Activated naive CD8-positive, alpha-beta T cell treated with anti-CD3 and anti-CD28 coated beads for 36 hours (primary cell): Measurements from ENCODE around the gene ASTL. TPM values are rescaled to one million over a fixed set of nuclear protein-coding genes. Genes with fewer than 3 reads are reported as not detected.

Experiments used
- DNase-seq: peaks from one replicate; pipeline ENCODE4 v3.0.0; 2021
- H3K27ac Mint-ChIP-seq: one replicate; pipeline ENCODE4 v1.8.0; 2022; ENCODE audit warnings: mild to moderate bottlenecking, moderate library complexity, mixed read lengths
- H3K27me3 Mint-ChIP-seq: one replicate; pipeline ENCODE4 v1.8.0; 2022; ENCODE audit warnings: mild to moderate bottlenecking, mixed read lengths
- H3K36me3 Mint-ChIP-seq: one replicate; pipeline ENCODE4 v1.8.0; 2021; ENCODE audit warnings: mild to moderate bottlenecking, mixed read lengths
- H3K4me1 Mint-ChIP-seq: one replicate; pipeline ENCODE4 v1.8.0; 2021; ENCODE audit warnings: mixed read lengths
- H3K4me3 Mint-ChIP-seq: one replicate; pipeline ENCODE4 v1.8.0; 2022; ENCODE audit warnings: mild to moderate bottlenecking, moderate library complexity, mixed read lengths
- H3K9me3 Mint-ChIP-seq: one replicate; pipeline ENCODE4 v1.8.0; 2022; ENCODE audit warnings: mixed read lengths
- total RNA-seq, 2 experiments: library from RNA; stranded (reverse); gene quantifications; one replicate each; pipeline ENCODE4 v1.2.3, GENCODE V29; 2021

Gene ASTL
- total RNA-seq, 2 experiments from 2014 or later = 22.1 to 23.3 TPM

DNA sequence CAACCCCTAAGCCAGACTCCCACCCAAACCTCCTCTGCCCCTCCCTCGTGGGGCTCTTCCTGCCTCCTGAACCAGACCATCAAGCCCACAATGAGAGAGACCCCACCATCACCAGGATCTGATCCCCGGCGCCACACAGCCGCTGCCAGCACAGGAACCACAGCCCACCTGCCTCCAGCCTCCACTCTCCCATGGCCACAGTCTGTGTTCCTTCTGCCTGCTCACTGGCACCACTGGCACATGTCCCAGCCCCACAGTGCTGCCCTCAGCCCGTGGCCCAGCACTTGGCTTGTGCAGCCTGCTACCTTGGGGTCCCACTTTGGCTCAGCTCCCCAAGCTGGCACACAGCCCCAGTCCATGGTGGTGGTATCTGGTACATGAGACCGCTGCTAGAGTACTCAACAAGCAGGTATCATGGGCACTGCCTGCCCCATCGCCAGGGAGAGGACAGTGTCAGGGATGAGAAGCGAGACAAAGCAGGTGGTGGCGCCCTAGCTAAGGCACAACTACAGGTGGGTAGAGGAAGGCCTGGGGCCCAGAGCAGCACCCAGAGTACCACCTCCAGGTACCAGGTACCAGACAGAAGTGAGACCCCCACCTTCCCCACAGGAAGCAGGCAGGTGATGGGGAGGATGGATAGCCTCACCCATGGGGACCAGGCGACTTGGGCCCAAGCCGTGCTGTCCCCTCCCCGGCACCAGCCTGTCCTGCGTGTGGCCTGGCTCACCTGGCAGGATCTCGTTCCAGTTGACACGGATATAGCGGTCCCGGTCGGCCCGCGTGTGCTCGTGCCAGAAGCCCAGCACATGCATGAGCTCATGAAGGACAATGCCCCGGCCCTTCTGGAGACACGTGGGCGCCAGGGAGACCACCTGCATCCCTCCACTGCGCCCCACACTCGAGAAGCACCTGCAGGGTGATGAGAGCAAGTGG is 6.2 kb downstream of the ASTL start:
- Mint-ChIP-seq H3K4me3 (peak overlapping the region; percentile 58), H3K27me3 (no peaks in the 10 kb centered on the region), H3K36me3 (peaks cover 29% of the 10 kb centered on the region), H3K27ac (peak overlapping the region; percentile 89), H3K4me1 (peaks cover 25% of the 10 kb centered on the region), H3K9me3 (no peaks in the 10 kb centered on the region)
- no peak for DNase-seq

DNA sequence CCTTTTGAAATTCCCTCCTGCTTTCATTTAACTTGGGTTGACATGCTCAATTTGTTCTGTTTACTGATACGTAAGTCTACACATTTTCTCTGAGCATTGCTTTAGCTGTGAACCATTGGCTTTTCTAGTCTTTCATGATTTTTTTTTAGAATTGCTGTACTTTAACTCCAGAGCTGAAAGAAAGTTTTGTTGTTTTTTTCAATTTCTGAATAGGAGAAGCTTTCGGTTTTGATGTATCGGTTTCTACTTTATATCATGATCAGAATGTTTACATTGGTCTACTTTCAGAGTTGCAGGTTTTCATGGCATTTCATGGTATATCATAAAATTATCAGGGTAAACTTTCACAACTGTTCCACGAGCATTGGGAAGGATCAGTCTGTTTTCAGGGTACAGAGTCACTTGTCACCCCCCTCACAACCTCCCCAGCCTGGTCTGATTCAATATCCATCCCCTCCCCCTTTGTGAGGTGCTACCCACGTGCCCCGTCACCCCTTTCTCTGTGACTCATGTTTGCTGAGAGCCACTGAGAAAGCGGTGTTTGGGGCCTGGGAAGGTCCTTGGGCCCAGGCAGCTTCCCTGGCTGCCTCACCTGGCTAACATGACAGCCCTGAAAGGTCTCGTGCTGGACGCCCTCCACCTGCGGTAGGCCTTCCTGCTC is 7.0 kb downstream of the ASTL start:
- H3K9me3 Mint-ChIP-seq = no peaks in the 10 kb centered on the region
- DNase-seq = peak; percentile 29
- peaks cover 25% of the 10 kb centered on the region for H3K4me1 Mint-ChIP-seq
- H3K36me3 Mint-ChIP-seq = peaks cover 35% of the 10 kb centered on the region
- peak overlapping the region; percentile 89 for H3K27ac Mint-ChIP-seq
- H3K27me3 Mint-ChIP-seq = no peaks in the 10 kb centered on the region
- H3K4me3 Mint-ChIP-seq = peak overlapping the region; percentile 58

- Mint-ChIP-seq H3K9me3 (no peaks in the 10 kb centered on the region), H3K27ac (peak overlapping the region; percentile 14), H3K36me3 (peaks cover 40% of the 10 kb centered on the region), H3K4me3 (no peak overlapping the region), H3K27me3 (no peaks in the 10 kb centered on the region), H3K4me1 (peaks cover 24% of the 10 kb centered on the region)
- no peak for DNase-seq
These were observed 7.8 kb downstream of the ASTL start for GRCh38 chr2:96130483-96130882.

GRCh38 chr2:96129528-96130120 is 8.7 kb downstream of the ASTL start:
- Mint-ChIP-seq H3K4me1 (peaks cover 24% of the 10 kb centered on the region), H3K4me3 (no peak overlapping the region), H3K9me3 (no peaks in the 10 kb centered on the region), H3K27ac (no peak overlapping the region), H3K36me3 (peaks cover 44% of the 10 kb centered on the region), H3K27me3 (no peaks in the 10 kb centered on the region)
- DNase-seq = no peak

DNA sequence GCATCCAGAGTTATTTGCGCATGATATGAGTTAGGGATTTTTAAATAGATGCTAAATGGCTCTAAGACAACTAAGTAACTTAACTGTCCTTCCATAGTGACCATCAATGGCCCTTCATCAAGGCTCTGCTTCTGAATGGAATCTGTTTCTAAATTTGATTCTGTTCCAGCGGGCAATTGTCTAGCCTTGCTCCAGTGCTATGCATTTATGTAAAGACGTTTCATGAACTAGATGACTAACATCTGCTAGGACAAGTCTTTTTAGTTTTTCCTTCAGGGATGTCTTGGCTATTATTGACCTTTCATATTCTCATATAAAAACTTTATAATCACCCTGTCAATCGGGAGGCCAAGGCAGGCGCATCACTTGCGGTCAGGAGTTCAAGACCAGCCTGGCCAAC is 9.8 kb downstream of the ASTL start:
- Mint-ChIP-seq H3K27me3 (no peaks in the 10 kb centered on the region), H3K4me3 (no peak overlapping the region), H3K4me1 (peaks cover 21% of the 10 kb centered on the region), H3K27ac (no peak overlapping the region), H3K9me3 (no peaks in the 10 kb centered on the region), H3K36me3 (peaks cover 40% of the 10 kb centered on the region)
- no peak for DNase-seq

- Mint-ChIP-seq H3K36me3 (peaks cover 24% of the 10 kb centered on the region), H3K4me3 (no peak overlapping the region), H3K27me3 (peaks cover 19% of the 10 kb centered on the region), H3K9me3 (no peaks in the 10 kb centered on the region), H3K4me1 (peaks cover 13% of the 10 kb centered on the region), H3K27ac (no peak overlapping the region)
- no peak for DNase-seq
These were observed 13.7 kb downstream of the ASTL start for GRCh38 chr2:96124406-96125265.

- Mint-ChIP-seq H3K36me3 (peaks cover 20% of the 10 kb centered on the region), H3K9me3 (no peaks in the 10 kb centered on the region), H3K4me3 (no peak overlapping the region), H3K4me1 (peaks cover 13% of the 10 kb centered on the region), H3K27ac (no peak overlapping the region), H3K27me3 (peaks cover 26% of the 10 kb centered on the region)
- DNase-seq = no peak
These were observed 14.4 kb downstream of the ASTL start for GRCh38 chr2:96123936-96124335.

- no peak for DNase-seq
- Mint-ChIP-seq H3K4me3 (no peak overlapping the region), H3K4me1 (peaks cover 13% of the 10 kb centered on the region), H3K9me3 (no peaks in the 10 kb centered on the region), H3K27me3 (peaks cover 32% of the 10 kb centered on the region), H3K27ac (no peak overlapping the region), H3K36me3 (peaks cover 20% of the 10 kb centered on the region)
These were observed 15.0 kb downstream of the ASTL start for GRCh38 chr2:96123290-96123689.

DNA sequence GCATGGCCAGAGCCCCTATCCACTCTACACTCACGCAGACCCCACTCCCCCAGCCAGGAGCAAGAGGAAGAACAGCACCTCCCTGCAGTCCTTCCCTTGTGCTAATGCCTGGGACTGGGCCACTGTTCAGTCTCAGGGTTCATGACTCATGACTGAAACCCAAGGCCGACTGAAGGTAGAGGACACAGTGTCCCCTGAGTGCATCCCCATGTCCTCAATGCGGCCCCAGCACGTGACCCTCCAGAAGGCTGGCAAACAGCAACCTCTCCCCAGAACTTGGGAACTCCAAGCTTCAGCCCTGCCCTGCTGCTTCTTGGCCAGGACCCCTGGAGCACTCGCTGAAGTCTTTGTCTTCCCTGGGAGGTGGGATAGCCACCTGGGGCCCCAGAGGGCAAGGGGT is 15.9 kb downstream of the ASTL start:
- H3K36me3 Mint-ChIP-seq = peaks cover 17% of the 10 kb centered on the region
- H3K27me3 Mint-ChIP-seq = peaks cover 41% of the 10 kb centered on the region
- no peak for DNase-seq
- H3K9me3 Mint-ChIP-seq = no peaks in the 10 kb centered on the region
- peaks cover 17% of the 10 kb centered on the region for H3K4me1 Mint-ChIP-seq
- H3K27ac Mint-ChIP-seq = no peak overlapping the region
- no peak overlapping the region for H3K4me3 Mint-ChIP-seq

GRCh38 chr2:96121414-96121813 is 16.9 kb downstream of the ASTL start:
- DNase-seq = no peak
- no peak overlapping the region for H3K4me3 Mint-ChIP-seq
- peaks cover 41% of the 10 kb centered on the region for H3K27me3 Mint-ChIP-seq
- H3K36me3 Mint-ChIP-seq = peaks cover 12% of the 10 kb centered on the region
- peaks cover 19% of the 10 kb centered on the region for H3K4me1 Mint-ChIP-seq
- no peak overlapping the region for H3K27ac Mint-ChIP-seq
- H3K9me3 Mint-ChIP-seq = no peaks in the 10 kb centered on the region

- Mint-ChIP-seq H3K4me1 (peaks cover 19% of the 10 kb centered on the region), H3K27ac (no peak overlapping the region), H3K27me3 (peaks cover 41% of the 10 kb centered on the region), H3K36me3 (peaks cover 7% of the 10 kb centered on the region), H3K9me3 (no peaks in the 10 kb centered on the region), H3K4me3 (no peak overlapping the region)
- no peak for DNase-seq
These were observed 17.3 kb downstream of the ASTL start for GRCh38 chr2:96120991-96121390.

GRCh38 chr2:96120091-96120720 is 18.1 kb downstream of the ASTL start:
- H3K27ac Mint-ChIP-seq = peak overlapping the region; percentile 18
- peaks cover 5% of the 10 kb centered on the region for H3K36me3 Mint-ChIP-seq
- peaks cover 48% of the 10 kb centered on the region for H3K27me3 Mint-ChIP-seq
- no peak for DNase-seq
- H3K4me3 Mint-ChIP-seq = no peak overlapping the region
- H3K9me3 Mint-ChIP-seq = no peaks in the 10 kb centered on the region
- peaks cover 23% of the 10 kb centered on the region for H3K4me1 Mint-ChIP-seq

GRCh38 chr2:96119389-96119751 is 18.9 kb downstream of the ASTL start:
- Mint-ChIP-seq H3K36me3 (no peaks in the 10 kb centered on the region), H3K4me3 (no peak overlapping the region), H3K27me3 (peaks cover 49% of the 10 kb centered on the region), H3K9me3 (no peaks in the 10 kb centered on the region), H3K27ac (no peak overlapping the region), H3K4me1 (peaks cover 23% of the 10 kb centered on the region)
- DNase-seq = no peak

DNA sequence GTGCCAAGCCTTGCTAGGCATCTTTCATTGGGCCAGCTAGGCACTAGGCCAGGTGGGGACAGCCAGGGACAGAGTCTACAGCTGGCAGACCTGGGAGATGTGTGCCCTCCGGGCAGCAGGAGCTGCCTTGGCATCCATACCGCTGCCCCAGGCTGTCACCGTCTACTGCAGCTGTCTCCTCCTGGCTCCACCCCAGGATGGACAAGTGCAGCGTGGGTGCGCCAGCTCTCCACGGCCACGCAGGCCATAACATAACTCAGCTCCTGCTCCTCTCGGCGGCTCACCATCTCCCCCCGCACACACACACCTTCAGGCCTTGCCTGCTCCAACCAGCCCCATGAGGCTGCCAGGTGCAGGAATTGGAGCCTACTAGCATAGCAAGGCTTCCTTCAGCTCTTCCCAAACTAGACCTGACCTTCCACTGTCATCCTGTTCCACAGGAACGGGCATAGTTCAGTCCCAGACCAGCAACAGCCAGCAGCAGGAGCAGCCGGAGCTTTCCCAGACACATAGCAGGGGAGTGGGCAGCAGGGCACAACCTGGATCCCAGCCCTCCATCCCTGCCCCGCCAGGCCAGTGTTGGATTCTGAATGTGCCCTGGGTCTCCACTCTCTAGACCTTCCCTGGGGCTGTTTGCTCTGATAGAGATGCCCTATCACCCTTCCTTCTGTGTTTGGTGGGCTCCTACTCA is 19.5 kb downstream of the ASTL start:
- H3K36me3 Mint-ChIP-seq = no peaks in the 10 kb centered on the region
- H3K4me1 Mint-ChIP-seq = peaks cover 23% of the 10 kb centered on the region
- H3K4me3 Mint-ChIP-seq = no peak overlapping the region
- no peak for DNase-seq
- H3K27ac Mint-ChIP-seq = peak overlapping the region; percentile 9
- H3K9me3 Mint-ChIP-seq = no peaks in the 10 kb centered on the region
- peaks cover 49% of the 10 kb centered on the region for H3K27me3 Mint-ChIP-seq
